ENCODE measurements around the gene ITGA1.
"Not testable (repeated sequence)": the region's sequence is repeated elsewhere in the genome, so short reads cannot be mapped to it uniquely, and the experiment has no call there.

Gene ITGA1

GRCh38 chr5:52956915-52957747, 169.4 kb downstream of the ITGA1 start:
- DNase-seq (ENCODE audit: low spot score) = no peak

- no peak for DNase-seq (ENCODE audit: low spot score)
Observed at GRCh38 chr5:52961274-52961681, 173.6 kb downstream of the ITGA1 start.

- no peak for DNase-seq (ENCODE audit: low spot score)
Observed at GRCh38 chr5:52963636-52964035, 175.9 kb downstream of the ITGA1 start.

DNA sequence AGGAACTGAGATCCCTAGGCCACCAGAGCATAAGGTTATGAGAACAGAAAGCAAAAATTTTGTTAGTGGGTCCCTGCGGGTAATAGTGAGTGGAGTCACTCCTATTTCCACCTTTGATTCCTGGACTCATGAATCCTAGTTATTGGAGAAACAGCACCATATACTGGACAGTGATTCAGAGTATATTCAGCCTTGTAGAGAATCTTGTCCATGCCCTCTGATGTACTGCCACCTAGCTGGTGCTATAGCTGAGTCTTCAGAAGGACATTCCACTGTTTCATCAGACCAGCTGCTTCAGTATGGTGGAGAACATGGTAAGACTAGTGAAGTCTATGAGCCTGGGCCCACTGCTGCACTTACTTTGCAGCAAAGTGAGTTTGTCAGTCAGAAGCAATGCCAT, 176.4 kb downstream of the ITGA1 start:
- no peak for DNase-seq (ENCODE audit: low spot score)

DNA sequence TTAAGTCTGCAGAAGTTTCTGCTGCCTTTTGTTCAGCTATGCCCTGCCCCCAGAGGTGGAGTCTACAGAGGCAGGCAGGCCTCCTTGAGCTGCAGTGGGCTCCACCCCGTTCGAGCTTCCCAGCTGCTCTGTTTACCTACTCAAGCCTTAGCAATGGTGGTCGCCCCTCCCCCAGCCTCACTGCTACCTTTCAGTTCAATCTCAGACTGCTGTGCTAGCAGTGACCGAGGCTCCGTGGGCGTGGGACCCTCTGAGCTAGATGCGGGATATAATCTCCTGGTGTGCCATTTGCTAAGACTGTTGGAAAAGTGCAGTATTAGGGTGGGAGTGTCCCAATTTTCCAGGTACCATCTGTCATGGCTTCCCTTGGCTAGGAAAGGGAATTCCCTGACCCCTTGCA, 188.4 kb downstream of the ITGA1 start:
- DNase-seq (ENCODE audit: low spot score) = not testable (repeated sequence)

GRCh38 chr5:52977264-52977897, 189.7 kb downstream of the ITGA1 start:
- DNase-seq (ENCODE audit: low spot score) = no peak

- no peak for DNase-seq (ENCODE audit: low spot score)
Observed at GRCh38 chr5:52981507-52981906, 193.8 kb downstream of the ITGA1 start.

GRCh38 chr5:52983731-52984636, 196.3 kb downstream of the ITGA1 start:
- DNase-seq (ENCODE audit: low spot score) = no peak

DNA sequence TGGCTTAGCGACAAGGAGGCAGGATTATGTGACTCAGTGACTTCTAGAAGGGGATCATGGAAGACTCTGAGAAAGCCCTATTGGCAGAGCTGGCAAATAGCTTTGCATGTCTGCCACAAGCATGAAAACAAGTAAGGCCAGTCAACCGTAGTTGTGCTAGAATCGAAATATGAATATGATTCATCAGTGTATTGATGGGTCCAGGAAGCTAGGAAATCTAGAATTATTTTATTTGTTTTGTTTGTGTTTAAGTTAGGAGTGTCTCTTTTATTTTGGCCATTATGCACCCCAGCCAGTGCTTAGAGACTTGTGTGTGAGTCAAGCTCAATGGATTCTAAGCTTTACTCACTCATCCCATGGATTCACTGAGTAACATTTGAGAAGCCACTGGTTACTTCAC, 197.6 kb downstream of the ITGA1 start:
- no peak for DNase-seq (ENCODE audit: low spot score)

DNA sequence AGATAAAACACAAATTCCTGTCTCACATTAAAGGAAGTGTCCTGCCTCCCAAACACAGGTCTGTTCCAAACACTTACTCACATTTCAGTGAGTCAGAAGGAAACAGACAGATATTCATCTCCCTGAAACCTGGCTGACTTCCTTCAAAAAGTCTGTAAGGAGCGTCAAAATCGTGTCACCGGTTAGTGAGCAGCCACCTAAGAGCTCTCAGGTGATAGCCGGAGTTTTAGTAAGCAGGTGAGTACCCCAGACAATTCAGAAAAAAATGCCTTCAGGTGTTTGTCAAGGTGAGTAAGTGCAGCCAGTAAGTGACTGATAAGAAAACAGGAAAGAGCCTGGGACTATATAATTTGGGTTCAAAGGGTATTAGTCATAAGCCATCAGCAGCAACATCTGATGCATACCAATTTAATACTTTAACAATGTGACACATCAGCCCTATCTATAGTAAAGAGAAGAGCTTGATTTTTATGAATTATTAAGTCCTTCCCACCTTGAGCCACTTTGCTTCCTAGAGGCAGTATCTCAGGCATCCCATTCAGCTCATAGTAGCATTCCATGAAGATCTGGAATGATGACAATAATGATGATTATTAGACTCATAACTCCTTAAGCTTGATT, 200.1 kb downstream of the ITGA1 start:
- no peak for DNase-seq (ENCODE audit: low spot score)

DNA sequence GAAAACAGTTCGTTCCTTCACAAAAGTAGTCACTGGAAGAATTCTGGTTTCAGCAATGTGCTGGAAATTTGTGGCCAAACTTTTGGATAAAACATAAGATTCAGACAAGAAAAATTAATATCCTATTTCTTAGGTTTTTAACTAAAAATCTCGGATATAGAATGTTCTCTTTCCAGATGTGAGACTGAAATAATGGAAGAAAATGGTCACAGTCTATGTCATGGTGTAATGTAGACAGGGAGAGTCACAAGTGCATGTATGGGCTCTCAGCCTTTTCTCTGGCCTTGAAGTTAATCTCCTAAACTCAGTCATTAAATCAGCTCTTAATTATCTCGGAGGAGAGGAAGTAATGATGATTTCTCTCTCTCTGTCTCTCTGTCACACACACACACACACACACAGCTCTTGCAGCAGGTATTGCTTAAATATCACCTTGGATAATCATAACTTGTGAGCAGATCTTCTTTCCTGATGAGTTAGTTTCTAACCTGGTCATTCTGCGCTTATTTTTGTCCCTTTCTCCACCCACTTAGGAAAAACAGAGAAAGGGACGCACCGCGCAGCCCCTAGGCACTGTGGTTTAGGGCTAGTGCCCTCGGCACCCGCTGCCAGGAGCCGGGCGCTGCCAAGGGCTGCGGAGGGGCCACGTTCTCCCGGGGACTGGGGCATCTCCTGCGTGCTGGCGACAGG, 200.8 kb downstream of the ITGA1 start:
- no peak for DNase-seq (ENCODE audit: low spot score)

- DNase-seq (ENCODE audit: low spot score) = peak; percentile 65
Observed at GRCh38 chr5:52989025-52989780, 201.5 kb downstream of the ITGA1 start, which contains the start of gene ITGA2. Gene ITGA2 (plus strand): TSS chr5:52989352. CDS start chr5:52989469, 117 bp downstream.

GRCh38 chr5:52989781-52990527, 202.2 kb downstream of the ITGA1 start:
- no peak for DNase-seq (ENCODE audit: low spot score)

DNA sequence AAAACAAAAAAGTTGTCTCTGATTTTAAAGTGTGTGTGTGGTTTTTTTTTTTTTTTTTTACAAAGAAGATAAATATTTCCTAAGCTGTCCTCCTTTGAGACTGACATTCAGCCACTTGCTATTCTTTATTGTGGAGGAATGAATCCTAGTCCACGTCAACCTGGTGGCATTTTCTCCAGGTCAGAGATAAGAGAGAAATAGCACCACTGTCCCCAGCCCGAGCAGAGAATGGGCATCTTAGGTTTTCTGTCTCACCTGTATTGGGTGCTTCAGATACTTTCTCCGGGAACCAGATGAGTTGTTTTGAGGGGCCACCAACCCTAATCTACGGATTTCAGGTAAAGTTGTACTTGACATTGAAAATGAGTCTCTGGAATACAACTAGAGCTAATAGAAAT, 202.8 kb downstream of the ITGA1 start:
- DNase-seq (ENCODE audit: low spot score) = no peak

- no peak for DNase-seq (ENCODE audit: low spot score)
Observed at GRCh38 chr5:52993367-52993766, 205.7 kb downstream of the ITGA1 start.

GRCh38 chr5:52994266-52994665, 206.6 kb downstream of the ITGA1 start:
- no peak for DNase-seq (ENCODE audit: low spot score)

DNA sequence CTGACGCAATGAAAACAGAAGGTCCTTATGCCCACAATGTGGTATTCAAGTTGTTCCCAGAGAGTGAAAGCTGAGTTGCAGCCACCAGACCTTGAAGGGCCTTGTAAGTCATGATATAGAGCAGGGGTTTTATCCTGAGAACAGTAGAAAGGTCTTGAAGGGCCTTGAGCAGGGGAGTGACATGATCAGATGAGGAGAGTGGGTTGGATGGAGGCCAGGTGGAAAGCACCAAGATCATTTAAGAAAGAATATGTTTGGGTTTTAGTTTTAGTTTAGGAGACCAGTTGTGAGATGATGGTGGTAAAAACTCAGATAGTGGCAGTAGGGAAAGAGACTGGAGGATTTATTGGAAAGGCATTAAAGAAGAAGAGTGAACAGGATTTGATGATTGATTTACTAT, 207.4 kb downstream of the ITGA1 start:
- no peak for DNase-seq (ENCODE audit: low spot score)

DNA sequence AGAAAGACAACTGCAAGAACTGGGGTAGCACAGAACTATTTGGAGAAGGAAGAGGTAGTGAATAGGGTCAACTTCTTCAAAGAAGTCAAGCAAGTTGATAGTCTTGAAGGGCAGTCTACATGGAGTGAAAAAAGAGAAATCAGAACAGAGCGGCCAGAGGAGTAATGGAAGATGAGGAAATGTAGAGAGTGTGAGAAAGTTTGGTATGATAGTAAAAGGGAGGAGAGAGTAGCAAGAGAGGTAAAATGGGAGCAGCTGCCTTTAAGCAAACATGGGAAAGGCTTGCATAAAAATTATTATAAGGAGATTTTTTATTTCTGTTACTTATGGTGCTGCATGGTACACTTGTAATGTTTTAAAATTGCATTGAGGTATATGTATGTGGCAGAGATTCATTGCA, 208.2 kb downstream of the ITGA1 start:
- DNase-seq (ENCODE audit: low spot score) = no peak

GRCh38 chr5:52996979-52997378, 209.3 kb downstream of the ITGA1 start:
- DNase-seq (ENCODE audit: low spot score) = no peak

- peak; percentile 27 for DNase-seq (ENCODE audit: low spot score)
Observed at GRCh38 chr5:52997424-52997823, 209.7 kb downstream of the ITGA1 start.

All from HuH-7 (cell line).